GM23338 (cell line): ENCODE measurements around the gene FGGY.

Source experiments
- EZH2 ChIP-seq: fragments of 200-600 bp; sonication (generic); IDR thresholded peaks from one replicate; pipeline ENCODE4 v1.8.0; 2017; ENCODE audit warnings: antibody characterized with exemption, mild to moderate bottlenecking, low read depth; ENCODE audit not compliant: unreplicated experiment
- EZH2phosphoT487 ChIP-seq: fragments of 200-600 bp; sonication (generic); IDR thresholded peaks from one replicate; pipeline ENCODE4 v1.8.1; 2018; ENCODE audit warnings: antibody characterized with exemption; ENCODE audit not compliant: unreplicated experiment
- JUNB ChIP-seq: IDR thresholded peaks from one replicate; pipeline ENCODE4 v1.6.1; 2016; ENCODE audit warnings: antibody characterized with exemption; ENCODE audit not compliant: unreplicated experiment
- TF ChIP-seq, protein P1 (sequence below), 2 experiments: fragments of 200-600 bp in 1 of 2; sonication (generic) in 1 of 2; conservative IDR thresholded peaks; 2 replicates each; pipeline versions ENCODE4 v1.5.1 to v1.6.1; 2016 to 2017; ENCODE audit warnings: antibody characterized with exemption in 2 of 2, low read depth in 2 of 2, mild to moderate bottlenecking in 2 of 2, moderate library complexity in 1 of 2

DNA sequence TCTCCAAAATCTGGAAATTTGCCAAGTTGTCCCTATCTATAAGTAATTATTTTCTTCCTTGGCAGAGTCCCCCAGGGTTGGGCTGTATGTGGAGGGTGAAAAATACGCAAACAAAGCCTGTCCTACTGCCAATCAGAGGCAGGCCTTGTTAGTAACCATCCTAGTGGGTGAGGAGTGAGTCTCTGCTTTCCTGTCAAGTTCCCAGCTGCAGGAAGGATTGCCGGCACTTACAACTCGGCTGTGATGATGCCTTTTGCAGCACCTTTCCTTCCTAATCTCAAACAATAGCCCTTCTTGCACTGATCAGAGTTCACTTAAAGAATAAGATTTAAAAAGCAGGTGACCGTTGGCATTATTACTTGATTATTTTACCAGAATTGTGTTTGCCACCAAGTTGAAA lies 31.3 kb upstream of the FGGY start:
- TF ChIP-seq, protein P1, sequence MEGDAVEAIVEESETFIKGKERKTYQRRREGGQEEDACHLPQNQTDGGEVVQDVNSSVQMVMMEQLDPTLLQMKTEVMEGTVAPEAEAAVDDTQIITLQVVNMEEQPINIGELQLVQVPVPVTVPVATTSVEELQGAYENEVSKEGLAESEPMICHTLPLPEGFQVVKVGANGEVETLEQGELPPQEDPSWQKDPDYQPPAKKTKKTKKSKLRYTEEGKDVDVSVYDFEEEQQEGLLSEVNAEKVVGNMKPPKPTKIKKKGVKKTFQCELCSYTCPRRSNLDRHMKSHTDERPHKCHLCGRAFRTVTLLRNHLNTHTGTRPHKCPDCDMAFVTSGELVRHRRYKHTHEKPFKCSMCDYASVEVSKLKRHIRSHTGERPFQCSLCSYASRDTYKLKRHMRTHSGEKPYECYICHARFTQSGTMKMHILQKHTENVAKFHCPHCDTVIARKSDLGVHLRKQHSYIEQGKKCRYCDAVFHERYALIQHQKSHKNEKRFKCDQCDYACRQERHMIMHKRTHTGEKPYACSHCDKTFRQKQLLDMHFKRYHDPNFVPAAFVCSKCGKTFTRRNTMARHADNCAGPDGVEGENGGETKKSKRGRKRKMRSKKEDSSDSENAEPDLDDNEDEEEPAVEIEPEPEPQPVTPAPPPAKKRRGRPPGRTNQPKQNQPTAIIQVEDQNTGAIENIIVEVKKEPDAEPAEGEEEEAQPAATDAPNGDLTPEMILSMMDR (conservative IDR thresholded peaks at IDR 0.05; ENCODE audit: low read depth in 2 of 2) = no peak
- no peak for TF ChIP-seq EZH2phosphoT487
- no peak for TF ChIP-seq JUNB
- TF ChIP-seq EZH2 = no peak
